Astrocyte of the cerebellum (primary cell): ENCODE results near the gene AMTN.

ENCODE experiments used
- DNase-seq: peaks from one replicate; pipeline ENCODE4 v3.0.0-alpha.2; 2011; ENCODE audit warnings: low read depth
- H3K4me3 ChIP-seq: 2 replicates; pipeline ENCODE4 v1.5.1; 2011; ENCODE audit warnings: mild to moderate bottlenecking, low read depth, low read length, moderate library complexity
- in situ Hi-C: cut with HindIII; loops from 2 replicates; pipeline ENCODE4 v1.10.0; 2017; ENCODE audit warnings: low sequenced_read_pairs
- TF ChIP-seq, protein P1 (sequence below): IDR thresholded peaks from 2 replicates; pipeline ENCODE4 v1.5.1; 2012; ENCODE audit warnings: low read length, low read depth, moderate library complexity, mild to moderate bottlenecking; ENCODE audit errors: missing control alignments

Gene AMTN

DNA sequence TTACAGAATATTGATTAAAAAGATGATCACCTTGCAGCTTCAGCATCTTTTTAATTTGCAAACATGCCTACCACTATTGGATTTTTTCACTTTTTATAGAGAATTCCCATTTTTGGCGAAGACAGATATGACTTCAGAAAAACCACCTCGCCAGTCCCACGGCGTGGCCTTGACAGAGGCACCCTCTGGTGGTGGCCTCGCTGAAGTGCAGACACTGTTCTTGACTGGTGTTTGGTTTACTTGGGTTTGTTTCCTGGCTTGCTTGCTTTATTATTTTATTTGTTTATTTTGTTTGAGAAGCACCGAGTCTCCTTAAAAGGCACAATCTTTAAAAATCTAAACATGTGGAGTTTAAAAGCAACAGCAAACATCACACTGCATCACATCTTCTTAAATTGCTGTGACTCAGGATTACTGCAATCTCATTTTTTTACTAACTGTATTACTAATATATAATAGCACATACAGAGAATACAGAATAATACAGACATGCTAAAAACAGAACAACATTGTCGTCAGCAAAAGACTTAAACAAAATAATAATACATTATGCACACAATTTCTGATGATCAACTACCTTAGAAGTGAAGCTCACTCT is 13.1 kb upstream of the AMTN start:
- H3K4me3 ChIP-seq = no peak overlapping the region
- peak; percentile 20 for DNase-seq
- in situ Hi-C loops = no loop called here
- TF ChIP-seq, protein P1, sequence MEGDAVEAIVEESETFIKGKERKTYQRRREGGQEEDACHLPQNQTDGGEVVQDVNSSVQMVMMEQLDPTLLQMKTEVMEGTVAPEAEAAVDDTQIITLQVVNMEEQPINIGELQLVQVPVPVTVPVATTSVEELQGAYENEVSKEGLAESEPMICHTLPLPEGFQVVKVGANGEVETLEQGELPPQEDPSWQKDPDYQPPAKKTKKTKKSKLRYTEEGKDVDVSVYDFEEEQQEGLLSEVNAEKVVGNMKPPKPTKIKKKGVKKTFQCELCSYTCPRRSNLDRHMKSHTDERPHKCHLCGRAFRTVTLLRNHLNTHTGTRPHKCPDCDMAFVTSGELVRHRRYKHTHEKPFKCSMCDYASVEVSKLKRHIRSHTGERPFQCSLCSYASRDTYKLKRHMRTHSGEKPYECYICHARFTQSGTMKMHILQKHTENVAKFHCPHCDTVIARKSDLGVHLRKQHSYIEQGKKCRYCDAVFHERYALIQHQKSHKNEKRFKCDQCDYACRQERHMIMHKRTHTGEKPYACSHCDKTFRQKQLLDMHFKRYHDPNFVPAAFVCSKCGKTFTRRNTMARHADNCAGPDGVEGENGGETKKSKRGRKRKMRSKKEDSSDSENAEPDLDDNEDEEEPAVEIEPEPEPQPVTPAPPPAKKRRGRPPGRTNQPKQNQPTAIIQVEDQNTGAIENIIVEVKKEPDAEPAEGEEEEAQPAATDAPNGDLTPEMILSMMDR = peak; percentile 99

DNA sequence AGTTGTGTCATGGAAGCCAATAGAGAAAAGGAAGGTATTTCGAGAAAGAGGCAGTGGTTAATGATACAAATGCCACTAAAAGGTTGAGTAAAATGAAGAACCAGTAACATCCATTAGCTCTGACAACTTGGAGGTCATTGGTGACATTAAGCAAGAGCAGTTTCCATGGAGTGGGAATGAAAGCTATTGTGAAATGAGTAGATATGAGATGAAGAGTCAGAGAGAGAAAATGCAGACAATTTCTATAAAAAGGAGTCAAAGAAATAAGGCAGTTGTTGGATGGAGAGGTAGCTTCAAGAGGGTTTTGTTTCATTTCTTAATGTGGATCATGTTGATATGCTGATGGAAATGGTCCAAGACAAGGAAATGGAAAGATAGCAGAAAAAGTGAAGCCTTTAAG is 9.6 kb upstream of the AMTN start:
- no peak overlapping the region for H3K4me3 ChIP-seq
- in situ Hi-C loops = no loop called here
- DNase-seq = no peak
- TF ChIP-seq, protein P1 = no peak

DNA sequence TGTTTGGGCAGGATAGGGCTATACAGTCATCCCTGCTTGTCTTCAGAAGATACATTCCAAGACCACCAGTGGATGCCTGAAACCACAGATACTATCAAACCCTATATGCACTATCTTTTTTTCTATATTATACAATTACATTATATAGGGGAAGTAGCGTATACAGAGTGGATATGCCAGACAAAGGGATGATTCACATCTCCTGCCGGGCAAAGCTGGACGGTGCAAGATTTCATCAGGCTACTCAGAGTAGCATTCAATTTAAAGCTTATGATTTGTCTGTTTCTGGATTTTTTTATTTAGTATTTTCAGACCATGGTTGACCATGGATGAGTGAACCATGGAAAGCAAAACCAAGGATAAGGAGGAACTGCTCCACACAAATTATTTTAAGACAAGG is 7.0 kb upstream of the AMTN start:
- no peak overlapping the region for H3K4me3 ChIP-seq
- TF ChIP-seq, protein P1 = no peak
- in situ Hi-C loops = no loop called here
- no peak for DNase-seq

DNA sequence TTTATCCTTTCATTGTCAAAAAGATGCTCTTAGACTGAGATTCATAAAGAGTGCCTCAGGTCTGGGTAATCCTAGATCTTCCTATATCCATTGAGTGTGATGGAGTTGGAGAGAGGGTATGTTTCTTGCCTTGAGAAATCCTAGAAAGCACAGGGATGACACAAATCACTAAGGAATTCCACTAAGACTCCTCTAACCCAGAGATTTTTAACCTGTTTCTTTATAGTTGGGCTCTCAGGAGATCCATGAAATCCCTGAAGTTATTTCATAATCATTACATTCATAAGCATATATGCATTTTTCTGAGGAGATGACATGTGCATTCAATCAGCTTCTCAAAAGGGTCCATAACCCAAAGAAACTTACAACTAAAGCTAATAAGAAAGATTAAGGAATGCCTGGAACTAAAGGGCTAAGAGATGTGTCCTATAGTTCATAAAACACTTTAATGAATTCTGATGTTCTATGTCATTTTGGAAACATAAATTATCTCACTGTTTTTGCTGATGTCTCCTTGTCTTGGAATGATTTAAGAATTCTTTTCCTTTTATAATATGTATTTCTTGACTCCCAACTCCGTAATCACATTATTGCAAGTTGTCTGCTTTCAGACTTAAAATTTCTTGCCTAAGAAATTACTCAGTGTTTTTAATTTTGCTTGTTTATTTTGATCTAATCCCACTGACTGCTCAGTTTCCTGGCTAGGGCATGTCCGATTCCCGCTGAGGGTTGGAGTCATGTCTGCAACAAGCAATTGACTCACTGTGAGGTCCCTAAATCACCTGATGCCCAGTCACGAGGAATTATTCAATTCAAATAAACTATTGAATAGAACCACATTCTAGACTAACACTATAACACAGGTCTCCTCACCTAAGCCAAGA is 2.8 kb upstream of the AMTN start:
- no peak for DNase-seq

DNA sequence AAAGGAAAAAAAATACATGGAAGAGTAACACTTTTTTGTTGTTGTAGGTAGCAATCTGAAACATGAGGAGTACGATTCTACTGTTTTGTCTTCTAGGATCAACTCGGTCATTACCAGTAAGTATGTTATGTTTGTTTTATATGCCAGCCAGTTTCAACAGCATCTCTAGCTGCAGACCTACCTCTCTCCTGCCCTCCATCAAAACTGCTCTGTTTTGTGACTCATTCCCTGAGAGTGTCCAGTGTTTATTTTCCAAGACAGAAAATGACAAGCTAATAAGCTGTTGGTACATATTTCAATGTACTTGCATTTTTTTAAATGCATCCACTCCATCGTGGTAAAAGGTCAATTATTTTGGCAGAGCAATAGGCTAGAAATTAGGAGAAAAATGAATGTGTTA is 347 bp downstream of the AMTN start:
- TF ChIP-seq, protein P1 = no peak
- no peak for DNase-seq
- H3K4me3 ChIP-seq = no peak overlapping the region
- in situ Hi-C loops = no loop called here

More for the DNA sequence above, 2.8 kb upstream of the AMTN start:
- in situ Hi-C loops = no loop called here
- no peak overlapping the region for H3K4me3 ChIP-seq
- TF ChIP-seq, protein P1 = no peak

DNA sequence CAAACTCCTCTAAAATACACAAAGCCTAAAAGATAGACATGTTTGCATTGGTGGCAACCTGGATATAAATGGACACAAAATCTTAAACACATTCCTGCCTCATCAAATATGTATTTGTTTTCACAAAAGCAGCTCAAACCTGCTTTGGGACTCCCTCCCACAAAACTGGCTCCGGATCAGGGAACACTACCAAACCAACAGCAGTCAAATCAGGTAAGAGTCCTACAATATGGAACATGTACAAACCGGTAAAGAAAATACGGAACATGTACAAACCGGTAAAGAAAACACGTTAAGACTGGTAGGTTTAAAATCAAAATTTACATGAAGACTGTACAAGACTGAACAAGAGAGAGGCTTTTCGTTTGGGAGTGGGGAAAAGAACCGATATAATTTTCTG is 4.3 kb downstream of the AMTN start:
- in situ Hi-C loops = no loop called here
- no peak overlapping the region for H3K4me3 ChIP-seq
- no peak for DNase-seq
- TF ChIP-seq, protein P1 = no peak
